ENCODE measurements around the gene IGSF3. TPM values are rescaled to one million over a fixed set of nuclear protein-coding genes. Genes with fewer than 3 reads are reported as not detected.
"Not testable (repeated sequence)": the region's sequence is repeated elsewhere in the genome, so short reads cannot be mapped to it uniquely, and the experiment has no call there.

The IGSF3 gene
- total RNA-seq, 4 donors from 2014 or later: 42.2 to 60.0 (median 55.4) TPM

- H3K4me3 ChIP-seq: no peak overlapping the region
- H3K36me3 ChIP-seq: no peaks in the 10 kb centered on the region
- no peaks in the 10 kb centered on the region for H3K27me3 ChIP-seq
- TF ChIP-seq POLR2A (IDR thresholded peaks at IDR 0.05): no peak
- H3K4me1 ChIP-seq: peaks cover 6 to 78% (median 12%) of the 10 kb centered on the region in 3 donors
- WGBS, 2 donors: 74 to 79% methylated on average over 4 of the region's 4 CpGs
- no peak overlapping the region for H3K27ac ChIP-seq
- intact Hi-C loops (cut with DNase I): no loop called here
- no peaks in the 10 kb centered on the region for H3K9me3 ChIP-seq
- DNase-seq: no peak
Observed at GRCh38 chr1:116628448-116628847, 39.1 kb downstream of the IGSF3 start.

GRCh38 chr1:116627357-116627756 lies 40.2 kb downstream of the IGSF3 start:
- H3K9me3 ChIP-seq; intact Hi-C loops (cut with DNase I); DNase-seq; H3K4me3 ChIP-seq; H3K27me3 ChIP-seq; H3K27ac ChIP-seq; H3K36me3 ChIP-seq: not testable (repeated sequence)
- H3K4me1 ChIP-seq: peaks cover 0 to 78% (median 11%) of the 10 kb centered on the region in 3 donors
- WGBS, 2 donors: no CpG with 5 or more reads among the region's 7 CpGs

DNA sequence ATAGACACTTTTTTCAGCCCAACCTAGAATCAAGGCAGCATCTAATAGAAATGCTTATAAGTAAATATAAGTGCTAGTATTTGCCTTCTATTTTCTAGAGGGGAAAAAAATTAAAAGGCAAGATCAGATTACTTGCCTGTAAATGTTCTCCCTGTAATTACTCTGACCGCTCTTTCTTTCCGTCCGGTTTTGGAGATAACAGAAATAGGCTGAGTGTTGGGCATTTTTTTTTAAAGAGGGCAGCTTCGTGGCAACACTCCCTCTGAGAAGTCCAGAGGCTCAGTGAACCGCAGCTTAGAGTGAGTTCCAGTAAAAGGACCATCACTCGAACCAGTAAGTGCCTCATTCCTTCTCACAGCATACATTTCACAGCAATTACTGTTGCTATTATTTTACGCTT lies 40.6 kb downstream of the IGSF3 start:
- H3K4me1 ChIP-seq: peaks cover 0 to 78% (median 7%) of the 10 kb centered on the region in 3 donors
- DNase-seq; intact Hi-C loops (cut with DNase I); H3K36me3 ChIP-seq; H3K27me3 ChIP-seq; H3K4me3 ChIP-seq; H3K27ac ChIP-seq; H3K9me3 ChIP-seq: not testable (repeated sequence)
- 83 to 86% methylated on average over 7 of the region's 7 CpGs for WGBS, 2 donors

DNA sequence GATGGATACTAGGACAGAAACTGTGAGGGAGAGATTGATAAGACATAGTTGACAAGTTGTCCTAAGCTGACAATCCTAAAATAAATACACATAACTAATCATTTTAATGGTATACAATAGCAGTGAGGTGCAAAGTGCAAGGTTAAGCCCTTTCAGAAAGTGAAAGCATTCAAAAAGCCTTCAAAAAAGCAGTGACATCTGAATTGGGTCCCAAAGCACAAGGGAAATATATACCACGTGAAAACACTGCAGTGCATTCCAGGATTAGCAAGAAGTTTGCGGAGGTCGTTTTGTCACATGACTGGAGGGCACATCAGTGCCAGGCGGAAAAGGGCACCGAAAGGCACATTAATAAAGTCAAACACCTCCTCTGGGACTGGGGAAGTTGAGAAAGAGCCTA lies 42.4 kb downstream of the IGSF3 start:
- intact Hi-C loops (cut with DNase I); H3K9me3 ChIP-seq; H3K27ac ChIP-seq; DNase-seq; H3K36me3 ChIP-seq; H3K4me3 ChIP-seq; H3K27me3 ChIP-seq: not testable (repeated sequence)
- H3K4me1 ChIP-seq: peaks cover 3 to 87% (median 5%) of the 10 kb centered on the region in 3 donors
- WGBS, 2 donors: 59 to 68% methylated on average over 5 of the region's 5 CpGs

- Histone ChIP-seq H3K9me3 (no peaks in the 10 kb centered on the region), H3K27ac (peak overlapping the region in 1 of 4 donors; percentile 2), H3K36me3 (no peaks in the 10 kb centered on the region), H3K4me1 (peaks cover 3 to 87% (median 5%) of the 10 kb centered on the region in 3 donors), H3K4me3 (no peak overlapping the region), H3K27me3 (no peaks in the 10 kb centered on the region)
- intact Hi-C loops (cut with DNase I): no loop called here
- 85 to 88% methylated on average over 6 to 7 of the region's 7 CpGs for WGBS, 2 donors
- TF ChIP-seq POLR2A (IDR thresholded peaks at IDR 0.05): no peak
- DNase-seq: no peak
Observed at GRCh38 chr1:116624040-116624439, 43.5 kb downstream of the IGSF3 start.

DNA sequence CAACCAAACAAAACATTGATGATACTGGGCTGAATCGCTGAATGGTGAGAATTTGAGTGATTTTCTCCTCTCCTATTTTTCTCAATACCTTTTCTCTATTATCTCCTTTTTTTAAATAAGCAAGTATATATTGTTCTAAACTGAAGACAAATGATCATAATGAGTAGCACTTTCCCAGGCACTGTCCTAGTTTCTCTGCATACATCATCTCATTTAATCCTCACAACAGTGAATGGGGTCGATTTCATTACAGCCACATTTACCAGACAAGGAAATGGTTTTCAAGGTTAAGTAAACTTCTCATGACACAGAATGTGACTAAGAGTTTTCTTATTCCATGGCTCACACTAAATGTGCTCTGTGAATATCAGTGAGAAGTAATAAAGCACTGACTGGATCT lies 45.0 kb downstream of the IGSF3 start:
- intact Hi-C loops (cut with DNase I); H3K36me3 ChIP-seq; H3K4me3 ChIP-seq; DNase-seq; H3K27me3 ChIP-seq; H3K9me3 ChIP-seq: not testable (repeated sequence)
- peaks cover 3 to 94% (median 5%) of the 10 kb centered on the region in 3 donors for H3K4me1 ChIP-seq
- WGBS, 2 donors: 41 to 59% methylated on average over 2 of the region's 2 CpGs
- peak overlapping the region in 3 of 4 donors; percentile 66 to 79 (median 72) for H3K27ac ChIP-seq

GRCh38 chr1:116621756-116622155 lies 45.8 kb downstream of the IGSF3 start:
- intact Hi-C loops (cut with DNase I); DNase-seq: not testable (repeated sequence)
- 40 to 49% methylated on average over 2 of the region's 2 CpGs for WGBS, 2 donors

DNA sequence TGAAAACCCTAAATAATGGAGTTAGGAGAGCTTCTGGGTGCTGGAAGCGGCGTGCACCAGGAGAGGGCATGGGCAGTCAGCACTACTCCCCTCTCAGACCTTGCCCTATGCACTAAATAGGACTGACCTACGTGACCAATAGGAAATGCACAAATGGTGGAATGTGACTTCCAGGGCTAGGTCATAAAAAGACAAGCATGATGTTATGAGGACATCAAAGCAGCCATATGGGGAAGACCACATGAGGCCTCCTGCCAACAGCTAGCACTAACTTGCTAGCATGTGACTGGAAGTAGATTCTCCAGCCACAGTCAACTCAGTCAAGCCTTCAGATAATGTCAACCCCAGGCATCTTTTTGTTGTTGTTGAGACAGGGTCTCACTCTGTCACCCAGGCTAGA lies 47.1 kb downstream of the IGSF3 start:
- DNase-seq; H3K4me3 ChIP-seq; H3K27me3 ChIP-seq; H3K36me3 ChIP-seq; H3K9me3 ChIP-seq; intact Hi-C loops (cut with DNase I): not testable (repeated sequence)
- H3K27ac ChIP-seq: peak overlapping the region in 3 of 4 donors; percentile 63 to 79 (median 72)
- H3K4me1 ChIP-seq: peaks cover 0 to 78% (median 3%) of the 10 kb centered on the region in 3 donors
- no CpG with 5 or more reads among the region's 3 CpGs for WGBS, 2 donors

More at GRCh38 chr1:116621756-116622155, 45.8 kb downstream of the IGSF3 start:
- not testable (repeated sequence) for H3K27me3 ChIP-seq, H3K36me3 ChIP-seq, H3K4me3 ChIP-seq, H3K9me3 ChIP-seq
- peak overlapping the region in 3 of 4 donors; percentile 66 to 79 (median 72) for H3K27ac ChIP-seq
- peaks cover 2 to 90% (median 3%) of the 10 kb centered on the region in 3 donors for H3K4me1 ChIP-seq

GRCh38 chr1:116619106-116619505 lies 48.4 kb downstream of the IGSF3 start:
- H3K9me3 ChIP-seq; H3K27me3 ChIP-seq; intact Hi-C loops (cut with DNase I); H3K4me3 ChIP-seq; DNase-seq: not testable (repeated sequence)
- WGBS, 2 donors: 17 to 56% methylated on average over 4 of the region's 4 CpGs
- peaks cover 0 to 65% (median 3%) of the 10 kb centered on the region in 3 donors for H3K4me1 ChIP-seq
- peaks cover 0 to 19% (median 0%) of the 10 kb centered on the region in 3 donors for H3K36me3 ChIP-seq
- H3K27ac ChIP-seq: peak overlapping the region in 2 of 4 donors; percentile 9 to 16

DNA sequence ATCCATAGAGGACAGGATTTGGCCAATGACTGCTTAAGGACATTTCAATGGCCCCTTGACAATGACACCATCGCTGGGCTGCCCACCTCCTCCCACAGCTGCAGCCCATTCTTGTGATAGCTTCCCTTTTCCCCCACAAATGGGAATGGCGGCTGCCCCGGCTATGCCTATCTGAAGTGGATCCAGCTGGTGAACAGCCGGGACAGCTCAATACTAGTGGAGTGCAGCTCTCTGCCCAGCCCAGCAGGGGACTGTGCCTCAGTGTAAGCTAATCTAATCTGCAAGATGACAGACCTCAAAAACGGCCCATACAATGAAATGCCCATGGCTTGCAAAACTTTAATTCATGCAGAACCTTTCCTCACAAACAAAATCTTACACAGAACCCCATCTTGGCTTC lies 49.7 kb downstream of the IGSF3 start:
- H3K4me3 ChIP-seq; intact Hi-C loops (cut with DNase I); H3K9me3 ChIP-seq; H3K27me3 ChIP-seq; DNase-seq; H3K27ac ChIP-seq: not testable (repeated sequence)
- 65 to 69% methylated on average over 4 of the region's 5 CpGs for WGBS, 2 donors
- TF ChIP-seq CTCF (IDR thresholded peaks at IDR 0.05): peak in 1 of 6 experiments; percentile 25
- peaks cover 0 to 55% (median 3%) of the 10 kb centered on the region in 3 donors for H3K4me1 ChIP-seq
- H3K36me3 ChIP-seq: peaks cover 0 to 31% (median 0%) of the 10 kb centered on the region in 3 donors

DNA sequence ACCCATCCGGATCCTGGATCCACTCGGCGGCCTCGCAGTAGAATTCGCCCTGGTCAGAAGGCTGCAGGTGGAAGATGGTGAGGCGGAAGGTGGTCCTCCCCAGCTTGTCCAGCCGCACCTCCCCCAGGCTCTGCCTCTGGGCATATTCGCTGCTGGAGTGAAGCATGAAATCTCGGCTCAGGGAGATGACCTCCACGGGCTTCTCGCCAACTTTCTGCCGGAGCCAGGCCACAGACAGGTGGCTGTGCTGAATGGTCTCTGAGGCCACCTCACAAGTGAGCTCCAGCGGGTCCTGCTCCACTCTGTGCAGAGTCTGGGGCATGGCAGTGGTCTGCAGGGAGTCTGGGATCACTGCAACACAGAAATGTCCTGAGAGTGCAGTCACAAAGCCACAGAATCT lies 53.7 kb downstream of the IGSF3 start:
- H3K4me3 ChIP-seq; H3K27me3 ChIP-seq; H3K27ac ChIP-seq; DNase-seq; intact Hi-C loops (cut with DNase I); H3K9me3 ChIP-seq: not testable (repeated sequence)
- Histone ChIP-seq H3K4me1 (peaks cover 0 to 17% (median 0%) of the 10 kb centered on the region in 3 donors), H3K36me3 (peaks cover 0 to 53% (median 0%) of the 10 kb centered on the region in 3 donors)
- 67% methylated on average over 3 of the region's 13 CpGs; no CpG with 5 or more reads in 1 of the 2 donors for WGBS, 2 donors

- not testable (repeated sequence) for H3K4me3 ChIP-seq
Observed at GRCh38 chr1:116609801-116610371, 57.6 kb downstream of the IGSF3 start.

More at GRCh38 chr1:116609801-116610371, 57.6 kb downstream of the IGSF3 start:
- H3K27ac ChIP-seq; H3K4me1 ChIP-seq; H3K27me3 ChIP-seq; intact Hi-C loops (cut with DNase I); DNase-seq; H3K9me3 ChIP-seq: not testable (repeated sequence)
- WGBS, 2 donors: 87 to 91% methylated on average over 6 of the region's 6 CpGs
- H3K36me3 ChIP-seq: peaks cover 0 to 68% (median 0%) of the 10 kb centered on the region in 3 donors

Data from esophagus squamous epithelium (tissue), 5 donors.